SK-N-SH (cell line): ENCODE results near the gene AMZ1. TPM values are rescaled to one million over a fixed set of nuclear protein-coding genes. Genes with fewer than 3 reads are reported as not detected.
A peak's percentile ranks its signal among the peaks of the same experiment; 100 is the strongest.

Experiments used
- CTCF ChIA-PET: fragments of 300-600, 350-600 bp; formaldehyde crosslinking; extraction: SDS; loops from one replicate; lab custom pipeline; 2021; lab: Yijun Ruan, JAX
- POLR2A ChIA-PET: fragments of 350-600 bp; sonication (Branson Sonifier 250); formaldehyde crosslinking; extraction: SDS; loops from one replicate; lab custom pipeline; 2020; ENCODE audit warnings: antibody characterized with exemption, inconsistent platforms; lab: Yijun Ruan, JAX
- DNase-seq: peaks from one replicate; pipeline ENCODE4 v3.0.0; 2012
- H2AFZ ChIP-seq: fragments of 200-600 bp; sonication (generic); 2 replicates; pipeline ENCODE4 v1.8.1; 2016; ENCODE audit warnings: antibody characterized with exemption, mild to moderate bottlenecking, low read depth
- H3F3A ChIP-seq: fragments of 200-600 bp; sonication (generic); replicated peaks from 2 replicates; pipeline ENCODE3; 2016; ENCODE audit warnings: antibody characterized with exemption, mild to moderate bottlenecking; ENCODE audit not compliant: insufficient read depth
- H3K27ac ChIP-seq, 2 experiments: fragments of 200-500 bp in 1 of 2; fragments of 200-600 bp in 1 of 2; sonication (Bioruptor generic) in 1 of 2; sonication (generic), shearing (Covaris generic) in 1 of 2; 2 replicates each; pipeline versions ENCODE4 v1.5.1 to v1.6.1; 2014 to 2016; ENCODE audit warnings: low read depth in 2 of 2, inconsistent platforms in 1 of 2, low read length in 1 of 2, mild to moderate bottlenecking in 1 of 2, mixed read lengths in 1 of 2
- H3K27me3 ChIP-seq: fragments of 200-600 bp; sonication (generic), shearing (Covaris generic); 2 replicates; pipeline ENCODE4 v1.6.1; 2016; ENCODE audit warnings: mixed run types; ENCODE audit not compliant: insufficient read depth
- H3K36me3 ChIP-seq, 2 experiments: fragments of 200-500 bp in 1 of 2; fragments of 200-600 bp in 1 of 2; sonication (Bioruptor generic) in 1 of 2; sonication (generic) in 1 of 2; replicated peaks in 1 of 2; 2 replicates each; pipeline versions ENCODE3 to v1.5.1; 2014 to 2016; ENCODE audit warnings: low read length in 1 of 2, mild to moderate bottlenecking in 1 of 2; ENCODE audit not compliant: insufficient read depth in 2 of 2, control insufficient read depth in 1 of 2
- H3K4me1 ChIP-seq, 2 experiments: fragments of 200-500 bp in 1 of 2; fragments of 200-600 bp in 1 of 2; sonication (Bioruptor generic) in 1 of 2; sonication (generic), shearing (Covaris generic) in 1 of 2; 2 replicates each; pipeline versions ENCODE4 v1.5.1 to v1.6.1; 2014 to 2016; ENCODE audit warnings: low read depth in 1 of 2, low read length in 1 of 2, mixed run types in 1 of 2; ENCODE audit not compliant: insufficient read depth in 2 of 2, control insufficient read depth in 1 of 2
- H3K4me2 ChIP-seq: fragments of 200-600 bp; sonication (generic), shearing (Covaris generic); 2 replicates; pipeline ENCODE4 v1.6.1; 2017; ENCODE audit warnings: mixed run types
- H3K4me3 ChIP-seq, 2 experiments: fragments of 200-500 bp in 1 of 2; fragments of 200-600 bp in 1 of 2; sonication (Bioruptor generic) in 1 of 2; sonication (generic), shearing (Covaris generic) in 1 of 2; 2 replicates each; pipeline versions ENCODE4 v1.5.1 to v1.8.1; 2014 to 2016; ENCODE audit warnings: low read depth in 2 of 2, inconsistent platforms in 1 of 2, low read length in 1 of 2, mild to moderate bottlenecking in 1 of 2, mixed read lengths in 1 of 2, moderate library complexity in 1 of 2
- H3K79me2 ChIP-seq: fragments of 200-600 bp; sonication (generic); 2 replicates; pipeline ENCODE4 v1.8.1; 2017; ENCODE audit warnings: mild to moderate bottlenecking; ENCODE audit not compliant: insufficient read depth
- H3K9ac ChIP-seq: fragments of 200-600 bp; sonication (generic); 2 replicates; pipeline ENCODE4 v1.6.1; 2017; ENCODE audit warnings: mixed run types
- H3K9me2 ChIP-seq: fragments of 200-600 bp; sonication (generic); 2 replicates; pipeline ENCODE4 v1.6.1; 2017; ENCODE audit warnings: mixed run types
- H3K9me3 ChIP-seq: fragments of 200-600 bp; sonication (generic); 2 replicates; pipeline ENCODE4 v1.6.1; 2017; ENCODE audit warnings: mixed run types, mild to moderate bottlenecking, moderate library complexity
- H4K20me1 ChIP-seq: fragments of 200-600 bp; sonication (generic); 2 replicates; pipeline ENCODE4 v1.6.1; 2017; ENCODE audit warnings: mild to moderate bottlenecking, mixed run types; ENCODE audit not compliant: insufficient read depth
- CHD2 ChIP-seq: fragments of 150-350 bp; IDR thresholded peaks from 2 replicates; pipeline ENCODE4 v1.6.1; 2018; ENCODE audit warnings: low read length; ENCODE audit not compliant: partially characterized antibody
- EP300 ChIP-seq, 2 experiments: IDR thresholded peaks; 2 replicates each; pipeline versions ENCODE4 v1.4.0 to v1.6.1; 2012; ENCODE audit warnings: borderline replicate concordance in 1 of 2, low read depth in 1 of 2, low read length in 1 of 2
- FOSL2 ChIP-seq: IDR thresholded peaks from 2 replicates; pipeline ENCODE4 v1.4.0; 2012; ENCODE audit warnings: low read depth, mild to moderate bottlenecking, moderate library complexity, borderline replicate concordance
- FOXM1 ChIP-seq: IDR thresholded peaks from 2 replicates; pipeline ENCODE4 v1.4.0; 2012; ENCODE audit warnings: low read depth, mild to moderate bottlenecking
- JUND ChIP-seq: IDR thresholded peaks from 2 replicates; pipeline ENCODE4 v1.4.0; 2012
- NFIC ChIP-seq: IDR thresholded peaks from 2 replicates; pipeline ENCODE4 v1.4.0; 2012; ENCODE audit warnings: borderline replicate concordance
- NRF1 ChIP-seq: IDR thresholded peaks from 2 replicates; pipeline ENCODE4 v1.6.1; 2012; ENCODE audit warnings: low read depth, mild to moderate bottlenecking, low read length
- RAD21 ChIP-seq: IDR thresholded peaks from 2 replicates; pipeline ENCODE4 v1.6.1; 2012; ENCODE audit warnings: mild to moderate bottlenecking, low read length
- RCOR1 ChIP-seq: fragments of 150-350 bp; IDR thresholded peaks from 2 replicates; pipeline ENCODE4 v1.6.1; 2017; ENCODE audit warnings: antibody characterized with exemption, low read length
- RFX5 ChIP-seq: IDR thresholded peaks from 2 replicates; pipeline ENCODE4 v1.6.1; 2012; ENCODE audit warnings: mild to moderate bottlenecking, improper control_type of control experiment, low read length
- SMC3 ChIP-seq: IDR thresholded peaks from 2 replicates; pipeline ENCODE4 v1.6.1; 2012; ENCODE audit warnings: low read depth, low read length, improper control_type of control experiment
- TCF12 ChIP-seq: IDR thresholded peaks from 2 replicates; pipeline ENCODE4 v1.4.0; 2012
- WGBS: methylation state at CpG from one replicate; pipeline ENCODE4 v1.1.6; 2017; ENCODE audit warnings: low lambda C conversion rate; 5-methylcytosine and 5-hydroxymethylcytosine counted together
- polyA plus RNA-seq, 3 experiments: library from polyadenylated mRNA; depleted of rRNA; stranded (reverse); fragments of >200 nt; gene quantifications; 2 replicates each; pipeline ENCODE4 v1.2.3, GENCODE V29; 2012
- TF ChIP-seq, protein P1 (sequence below): fragments of 150-350 bp; IDR thresholded peaks from 2 replicates; pipeline ENCODE4 v1.6.1; 2017; ENCODE audit warnings: antibody characterized with exemption, low read length, low read depth, borderline replicate concordance
- TF ChIP-seq, protein P2 (sequence below): IDR thresholded peaks from 2 replicates; pipeline ENCODE4 v1.4.0; 2012; ENCODE audit warnings: low read depth, borderline replicate concordance
- TF ChIP-seq, protein P3 (sequence below): IDR thresholded peaks from 2 replicates; pipeline ENCODE4; 2012
- TF ChIP-seq, protein P4 (sequence below): fragments of 200-600 bp; sonication (generic); IDR thresholded peaks from 2 replicates; pipeline ENCODE4 v1.6.1; 2017; ENCODE audit warnings: antibody characterized with exemption, mild to moderate bottlenecking, moderate library complexity
- TF ChIP-seq, protein P5 (sequence below): IDR thresholded peaks from 2 replicates; pipeline ENCODE4 v1.4.0; 2012; ENCODE audit warnings: low read depth

AMZ1 gene
- polyA plus RNA-seq, 1 of the 3 experiments (the other 2 are of a cell fraction), result 0.15 TPM

DNA sequence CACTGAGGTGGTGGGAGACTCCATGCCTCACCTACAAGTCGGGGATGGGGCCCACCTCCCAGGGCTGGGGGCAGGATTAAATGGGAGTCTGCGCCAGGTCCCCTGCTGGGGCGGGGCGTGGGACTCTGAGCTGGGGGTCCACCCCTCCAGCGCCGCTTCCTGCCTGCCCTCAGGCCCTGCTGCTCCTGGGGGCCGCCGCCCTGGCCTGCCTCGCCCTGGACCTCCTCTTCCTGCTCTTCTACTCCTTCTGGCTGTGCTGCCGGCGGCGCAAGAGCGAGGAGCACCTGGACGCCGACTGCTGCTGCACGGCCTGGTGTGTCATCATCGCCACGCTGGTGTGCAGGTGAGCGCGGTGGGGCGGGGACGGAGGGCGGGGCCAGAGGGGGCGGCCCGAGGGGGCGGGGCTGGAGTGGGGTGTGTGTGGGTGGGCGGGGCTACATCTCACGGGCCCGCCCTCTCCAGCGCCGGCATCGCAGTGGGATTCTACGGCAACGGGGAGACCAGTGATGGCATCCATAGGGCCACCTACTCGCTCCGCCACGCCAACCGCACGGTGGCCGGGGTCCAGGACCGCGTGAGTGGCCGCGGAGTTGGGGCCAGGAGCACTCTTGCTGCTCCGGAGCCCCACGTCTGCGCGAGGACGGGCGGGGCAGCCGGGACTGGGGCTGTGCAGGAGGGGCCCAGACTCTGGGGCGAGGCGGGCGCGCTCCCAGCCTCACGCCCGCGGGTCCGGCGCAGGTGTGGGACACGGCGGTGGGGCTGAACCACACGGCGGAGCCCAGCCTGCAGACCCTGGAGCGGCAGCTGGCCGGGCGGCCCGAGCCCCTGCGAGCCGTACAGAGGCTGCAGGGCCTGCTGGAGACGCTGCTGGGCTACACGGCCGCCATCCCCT lies 41.1 kb upstream of the AMZ1 start:
- Histone ChIP-seq H3K4me1 (peaks cover 19 to 58% of the 10 kb centered on the region in 2 experiments), H3K36me3 (peaks cover 27 to 40% of the 10 kb centered on the region in 2 experiments), H3K9me2 (no peaks in the 10 kb centered on the region), H3K9me3 (no peaks in the 10 kb centered on the region), H3F3A (no peaks in the 10 kb centered on the region), H4K20me1 (peaks cover 79% of the 10 kb centered on the region), H3K9ac (no peak overlapping the region), H3K27me3 (no peaks in the 10 kb centered on the region), H3K79me2 (peaks cover 65% of the 10 kb centered on the region), H3K27ac (peak overlapping the region in 1 of 2 experiments; percentile 98; a peak in 2 of 4 replicates), H3K4me2 (no peak overlapping the region), H2AFZ (no peak overlapping the region), H3K4me3 (no peak overlapping the region)
- POLR2A ChIA-PET, result no interaction called here
- 91% methylated on average over 40 of the region's 73 CpGs for WGBS
- CTCF ChIA-PET, result interaction anchor here (1.1 to 2.3 kb wide), 2 partner anchors 9 to 14 kb away, joined by 3 to 10 read pairs; no protein-coding TSS in a partner anchor
- TF ChIP-seq, protein P1, sequence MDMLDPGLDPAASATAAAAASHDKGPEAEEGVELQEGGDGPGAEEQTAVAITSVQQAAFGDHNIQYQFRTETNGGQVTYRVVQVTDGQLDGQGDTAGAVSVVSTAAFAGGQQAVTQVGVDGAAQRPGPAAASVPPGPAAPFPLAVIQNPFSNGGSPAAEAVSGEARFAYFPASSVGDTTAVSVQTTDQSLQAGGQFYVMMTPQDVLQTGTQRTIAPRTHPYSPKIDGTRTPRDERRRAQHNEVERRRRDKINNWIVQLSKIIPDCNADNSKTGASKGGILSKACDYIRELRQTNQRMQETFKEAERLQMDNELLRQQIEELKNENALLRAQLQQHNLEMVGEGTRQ, result no peak
- TF ChIP-seq, protein P2, sequence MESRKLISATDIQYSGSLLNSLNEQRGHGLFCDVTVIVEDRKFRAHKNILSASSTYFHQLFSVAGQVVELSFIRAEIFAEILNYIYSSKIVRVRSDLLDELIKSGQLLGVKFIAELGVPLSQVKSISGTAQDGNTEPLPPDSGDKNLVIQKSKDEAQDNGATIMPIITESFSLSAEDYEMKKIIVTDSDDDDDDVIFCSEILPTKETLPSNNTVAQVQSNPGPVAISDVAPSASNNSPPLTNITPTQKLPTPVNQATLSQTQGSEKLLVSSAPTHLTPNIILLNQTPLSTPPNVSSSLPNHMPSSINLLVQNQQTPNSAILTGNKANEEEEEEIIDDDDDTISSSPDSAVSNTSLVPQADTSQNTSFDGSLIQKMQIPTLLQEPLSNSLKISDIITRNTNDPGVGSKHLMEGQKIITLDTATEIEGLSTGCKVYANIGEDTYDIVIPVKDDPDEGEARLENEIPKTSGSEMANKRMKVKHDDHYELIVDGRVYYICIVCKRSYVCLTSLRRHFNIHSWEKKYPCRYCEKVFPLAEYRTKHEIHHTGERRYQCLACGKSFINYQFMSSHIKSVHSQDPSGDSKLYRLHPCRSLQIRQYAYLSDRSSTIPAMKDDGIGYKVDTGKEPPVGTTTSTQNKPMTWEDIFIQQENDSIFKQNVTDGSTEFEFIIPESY, result no peak
- TF ChIP-seq FOSL2 (no peak), TCF12 (no peak), CHD2 (no peak), NRF1 (no peak), RAD21 (no peak), RFX5 (no peak), FOXM1 (no peak)
- DNase-seq, result peak; percentile 81

DNA sequence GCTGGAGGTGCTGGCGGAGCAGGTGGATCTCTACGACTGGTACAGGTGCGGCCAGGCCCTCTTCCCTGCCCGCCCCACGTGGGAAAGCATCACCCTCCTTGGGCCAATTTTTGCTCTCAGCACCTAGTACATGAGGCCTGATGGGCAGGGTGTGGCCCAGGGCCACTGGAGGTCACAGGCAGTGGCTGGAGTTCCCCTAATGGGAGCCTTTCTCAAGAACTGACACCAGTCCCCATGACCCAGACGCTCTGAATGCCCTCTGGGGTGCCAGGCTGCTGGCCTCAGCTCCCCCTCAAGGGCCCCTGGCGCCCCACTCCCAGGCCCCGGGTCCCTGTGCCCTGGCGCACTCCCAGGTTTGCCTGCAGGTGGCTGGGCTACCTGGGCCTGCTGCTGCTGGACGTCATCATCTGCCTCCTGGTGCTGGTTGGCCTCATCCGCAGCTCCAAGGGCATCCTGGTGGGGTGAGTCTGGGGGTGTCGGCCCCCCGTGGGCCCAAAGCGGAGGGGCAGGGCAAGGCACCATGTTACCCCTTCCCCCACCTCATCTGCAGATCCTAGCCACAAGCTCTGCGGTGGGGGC lies 40.3 kb upstream of the AMZ1 start:
- H3K9me3 ChIP-seq, result no peaks in the 10 kb centered on the region
- H2AFZ ChIP-seq, result no peak overlapping the region
- DNase-seq, result no peak
- 94% methylated on average over 9 of the region's 15 CpGs for WGBS
- no peaks in the 10 kb centered on the region for H3K27me3 ChIP-seq
- peaks cover 17 to 54% of the 10 kb centered on the region in 2 experiments for H3K4me1 ChIP-seq
- H3K4me2 ChIP-seq, result no peak overlapping the region
- CTCF ChIA-PET, result interaction anchor here (2.3 kb wide), 1 partner anchor 13 kb away, joined by 10 read pairs; no protein-coding TSS in a partner anchor
- POLR2A ChIA-PET, result no interaction called here
- H3K27ac ChIP-seq, result peak overlapping the region in 1 of 2 experiments; percentile 40; a peak in 1 of 4 replicates
- H3K79me2 ChIP-seq, result peaks cover 57% of the 10 kb centered on the region
- H3K9me2 ChIP-seq, result no peaks in the 10 kb centered on the region
- H3F3A ChIP-seq, result no peaks in the 10 kb centered on the region
- H3K9ac ChIP-seq, result no peak overlapping the region
- H3K36me3 ChIP-seq, result peaks cover 28 to 47% of the 10 kb centered on the region in 2 experiments
- H4K20me1 ChIP-seq, result peaks cover 72% of the 10 kb centered on the region
- no peak overlapping the region for H3K4me3 ChIP-seq
- TF ChIP-seq NRF1 (no peak), CHD2 (no peak), FOSL2 (no peak), JUND (no peak), SMC3 (no peak), NFIC (no peak), RCOR1 (no peak), EP300 (IDR thresholded peaks at IDR 0.05; ENCODE audit: borderline replicate concordance in 1 of 2, low read depth in 1 of 2, low read length in 1 of 2) (no peak)
- TF ChIP-seq, protein P2, result no peak
- TF ChIP-seq, protein P3, sequence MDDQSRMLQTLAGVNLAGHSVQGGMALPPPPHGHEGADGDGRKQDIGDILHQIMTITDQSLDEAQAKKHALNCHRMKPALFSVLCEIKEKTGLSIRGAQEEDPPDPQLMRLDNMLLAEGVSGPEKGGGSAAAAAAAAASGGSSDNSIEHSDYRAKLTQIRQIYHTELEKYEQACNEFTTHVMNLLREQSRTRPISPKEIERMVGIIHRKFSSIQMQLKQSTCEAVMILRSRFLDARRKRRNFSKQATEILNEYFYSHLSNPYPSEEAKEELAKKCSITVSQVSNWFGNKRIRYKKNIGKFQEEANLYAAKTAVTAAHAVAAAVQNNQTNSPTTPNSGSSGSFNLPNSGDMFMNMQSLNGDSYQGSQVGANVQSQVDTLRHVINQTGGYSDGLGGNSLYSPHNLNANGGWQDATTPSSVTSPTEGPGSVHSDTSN, result no peak
- TF ChIP-seq, protein P4, sequence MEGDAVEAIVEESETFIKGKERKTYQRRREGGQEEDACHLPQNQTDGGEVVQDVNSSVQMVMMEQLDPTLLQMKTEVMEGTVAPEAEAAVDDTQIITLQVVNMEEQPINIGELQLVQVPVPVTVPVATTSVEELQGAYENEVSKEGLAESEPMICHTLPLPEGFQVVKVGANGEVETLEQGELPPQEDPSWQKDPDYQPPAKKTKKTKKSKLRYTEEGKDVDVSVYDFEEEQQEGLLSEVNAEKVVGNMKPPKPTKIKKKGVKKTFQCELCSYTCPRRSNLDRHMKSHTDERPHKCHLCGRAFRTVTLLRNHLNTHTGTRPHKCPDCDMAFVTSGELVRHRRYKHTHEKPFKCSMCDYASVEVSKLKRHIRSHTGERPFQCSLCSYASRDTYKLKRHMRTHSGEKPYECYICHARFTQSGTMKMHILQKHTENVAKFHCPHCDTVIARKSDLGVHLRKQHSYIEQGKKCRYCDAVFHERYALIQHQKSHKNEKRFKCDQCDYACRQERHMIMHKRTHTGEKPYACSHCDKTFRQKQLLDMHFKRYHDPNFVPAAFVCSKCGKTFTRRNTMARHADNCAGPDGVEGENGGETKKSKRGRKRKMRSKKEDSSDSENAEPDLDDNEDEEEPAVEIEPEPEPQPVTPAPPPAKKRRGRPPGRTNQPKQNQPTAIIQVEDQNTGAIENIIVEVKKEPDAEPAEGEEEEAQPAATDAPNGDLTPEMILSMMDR, result no peak
- TF ChIP-seq, protein P5, sequence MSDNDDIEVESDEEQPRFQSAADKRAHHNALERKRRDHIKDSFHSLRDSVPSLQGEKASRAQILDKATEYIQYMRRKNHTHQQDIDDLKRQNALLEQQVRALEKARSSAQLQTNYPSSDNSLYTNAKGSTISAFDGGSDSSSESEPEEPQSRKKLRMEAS, result no peak
